PC-9 (cell line): ENCODE measurements around the gene KRT33B.

Source experiments
- EZH2 ChIP-seq: fragments of 200-600 bp; sonication (generic); IDR thresholded peaks from 2 replicates; pipeline ENCODE4 v1.8.0; 2017; ENCODE audit warnings: antibody characterized with exemption, low read depth
- TF ChIP-seq, protein P1 (sequence below): fragments of 200-600 bp; sonication (generic); conservative IDR thresholded peaks from 2 replicates; pipeline ENCODE4 v1.6.1; 2017; ENCODE audit warnings: mixed run types, antibody characterized with exemption, mild to moderate bottlenecking, moderate library complexity

DNA sequence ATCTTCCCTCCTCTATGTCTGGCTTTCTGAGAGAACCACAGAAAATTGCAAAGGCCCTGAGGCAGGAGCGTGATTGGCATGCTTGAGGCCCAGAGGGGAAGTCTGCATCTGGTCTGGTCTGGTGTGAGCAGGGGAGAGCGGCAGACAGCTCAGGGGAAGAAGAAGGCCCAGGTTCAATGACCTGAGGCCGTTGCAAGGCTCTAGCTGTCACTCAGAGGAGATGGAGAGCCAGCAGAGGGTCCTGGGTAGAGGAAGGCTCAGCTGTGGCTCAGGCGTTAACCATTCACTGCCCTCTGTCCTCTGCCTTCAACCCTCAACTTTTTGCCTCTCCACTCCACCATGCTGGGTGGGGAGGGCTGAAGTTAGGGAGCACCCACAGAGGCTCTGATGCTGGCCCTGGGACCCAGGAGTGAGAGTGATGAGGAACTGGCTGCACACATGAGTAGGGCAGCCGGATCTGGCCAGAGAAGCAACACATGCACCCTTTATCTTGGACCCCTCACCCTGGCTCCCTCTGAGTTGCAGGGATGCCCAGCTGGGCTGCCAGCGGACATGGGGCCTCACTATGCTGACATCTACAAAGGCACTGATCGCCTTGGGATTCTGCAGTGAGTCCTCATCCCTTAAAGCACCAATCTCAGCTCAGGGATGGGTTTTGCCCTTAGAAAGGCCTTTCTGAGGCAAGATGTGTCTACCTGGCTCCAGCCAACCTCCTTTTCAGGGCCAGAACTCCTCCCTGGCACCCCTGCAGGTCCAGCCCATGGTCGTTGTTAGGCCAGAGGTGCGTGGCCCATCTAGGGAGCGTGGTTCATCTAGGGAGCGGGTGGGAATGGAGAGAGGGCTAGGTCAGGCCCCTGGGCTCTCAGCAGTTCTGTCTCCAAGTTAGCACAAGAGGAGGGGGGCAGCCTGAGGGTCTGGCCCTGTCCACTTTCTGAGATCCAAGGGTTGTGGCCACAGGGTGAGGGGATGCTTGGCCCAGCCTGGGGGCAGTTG, 46.4 kb downstream of the KRT33B start:
- TF ChIP-seq, protein P1, sequence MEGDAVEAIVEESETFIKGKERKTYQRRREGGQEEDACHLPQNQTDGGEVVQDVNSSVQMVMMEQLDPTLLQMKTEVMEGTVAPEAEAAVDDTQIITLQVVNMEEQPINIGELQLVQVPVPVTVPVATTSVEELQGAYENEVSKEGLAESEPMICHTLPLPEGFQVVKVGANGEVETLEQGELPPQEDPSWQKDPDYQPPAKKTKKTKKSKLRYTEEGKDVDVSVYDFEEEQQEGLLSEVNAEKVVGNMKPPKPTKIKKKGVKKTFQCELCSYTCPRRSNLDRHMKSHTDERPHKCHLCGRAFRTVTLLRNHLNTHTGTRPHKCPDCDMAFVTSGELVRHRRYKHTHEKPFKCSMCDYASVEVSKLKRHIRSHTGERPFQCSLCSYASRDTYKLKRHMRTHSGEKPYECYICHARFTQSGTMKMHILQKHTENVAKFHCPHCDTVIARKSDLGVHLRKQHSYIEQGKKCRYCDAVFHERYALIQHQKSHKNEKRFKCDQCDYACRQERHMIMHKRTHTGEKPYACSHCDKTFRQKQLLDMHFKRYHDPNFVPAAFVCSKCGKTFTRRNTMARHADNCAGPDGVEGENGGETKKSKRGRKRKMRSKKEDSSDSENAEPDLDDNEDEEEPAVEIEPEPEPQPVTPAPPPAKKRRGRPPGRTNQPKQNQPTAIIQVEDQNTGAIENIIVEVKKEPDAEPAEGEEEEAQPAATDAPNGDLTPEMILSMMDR: no peak
- TF ChIP-seq EZH2: no peak
